CMK (cell line): ENCODE data around the gene FBLN5.
A peak's percentile ranks its signal among the peaks of the same experiment; 100 is the strongest.
"Not testable (repeated sequence)": the region's sequence is repeated elsewhere in the genome, so short reads cannot be mapped to it uniquely, and the experiment has no call there.

Source experiments
- DNase-seq: peaks from one replicate; pipeline ENCODE4 v3.0.0-alpha.2; 2010; ENCODE audit warnings: low read depth

Gene FBLN5

GRCh38 chr14:91861091-91861490 is 86.4 kb downstream of the FBLN5 start:
- no peak for DNase-seq

GRCh38 chr14:91860238-91860637 is 87.3 kb downstream of the FBLN5 start:
- DNase-seq, result no peak

- no peak for DNase-seq
Observed at GRCh38 chr14:91858536-91859275, 88.8 kb downstream of the FBLN5 start.

- no peak for DNase-seq
Observed at GRCh38 chr14:91857614-91858013, 89.9 kb downstream of the FBLN5 start.

GRCh38 chr14:91854327-91854934 is 93.1 kb downstream of the FBLN5 start:
- DNase-seq, result no peak

- DNase-seq, result no peak
Observed at GRCh38 chr14:91851563-91851962, 95.9 kb downstream of the FBLN5 start.

GRCh38 chr14:91848504-91849001 is 98.9 kb downstream of the FBLN5 start:
- no peak for DNase-seq

- DNase-seq, result no peak
Observed at GRCh38 chr14:91847693-91848092, 99.8 kb downstream of the FBLN5 start.

- no peak for DNase-seq
Observed at GRCh38 chr14:91845652-91846051, 101.8 kb downstream of the FBLN5 start.

GRCh38 chr14:91845056-91845455 is 102.4 kb downstream of the FBLN5 start:
- not testable (repeated sequence) for DNase-seq

GRCh38 chr14:91844029-91844428 is 103.5 kb downstream of the FBLN5 start:
- DNase-seq, result no peak

GRCh38 chr14:91843437-91843836 is 104.1 kb downstream of the FBLN5 start:
- no peak for DNase-seq

- no peak for DNase-seq
Observed at GRCh38 chr14:91841065-91841464, 106.4 kb downstream of the FBLN5 start.

GRCh38 chr14:91839749-91840148 is 107.7 kb downstream of the FBLN5 start:
- DNase-seq, result no peak

- DNase-seq, result no peak
Observed at GRCh38 chr14:91837076-91837475, 110.4 kb downstream of the FBLN5 start.

GRCh38 chr14:91835920-91836843 is 111.3 kb downstream of the FBLN5 start:
- DNase-seq, result peak; percentile 9

GRCh38 chr14:91835197-91835919 is 112.1 kb downstream of the FBLN5 start:
- no peak for DNase-seq

GRCh38 chr14:91834571-91834970 is 112.9 kb downstream of the FBLN5 start:
- DNase-seq, result no peak

- no peak for DNase-seq
Observed at GRCh38 chr14:91831337-91831736, 116.2 kb downstream of the FBLN5 start.

GRCh38 chr14:91830777-91831176 is 116.7 kb downstream of the FBLN5 start:
- DNase-seq, result no peak

- no peak for DNase-seq
Observed at GRCh38 chr14:91829511-91829910, 118.0 kb downstream of the FBLN5 start.

GRCh38 chr14:91827746-91828145 is 119.7 kb downstream of the FBLN5 start:
- no peak for DNase-seq
